Measurements from ENCODE around the gene CAMTA1.
A peak's percentile ranks its signal among the peaks of the same experiment; 100 is the strongest.
"Not testable (repeated sequence)": the region's sequence is repeated elsewhere in the genome, so short reads cannot be mapped to it uniquely, and the experiment has no call there.

The CAMTA1 gene

DNA sequence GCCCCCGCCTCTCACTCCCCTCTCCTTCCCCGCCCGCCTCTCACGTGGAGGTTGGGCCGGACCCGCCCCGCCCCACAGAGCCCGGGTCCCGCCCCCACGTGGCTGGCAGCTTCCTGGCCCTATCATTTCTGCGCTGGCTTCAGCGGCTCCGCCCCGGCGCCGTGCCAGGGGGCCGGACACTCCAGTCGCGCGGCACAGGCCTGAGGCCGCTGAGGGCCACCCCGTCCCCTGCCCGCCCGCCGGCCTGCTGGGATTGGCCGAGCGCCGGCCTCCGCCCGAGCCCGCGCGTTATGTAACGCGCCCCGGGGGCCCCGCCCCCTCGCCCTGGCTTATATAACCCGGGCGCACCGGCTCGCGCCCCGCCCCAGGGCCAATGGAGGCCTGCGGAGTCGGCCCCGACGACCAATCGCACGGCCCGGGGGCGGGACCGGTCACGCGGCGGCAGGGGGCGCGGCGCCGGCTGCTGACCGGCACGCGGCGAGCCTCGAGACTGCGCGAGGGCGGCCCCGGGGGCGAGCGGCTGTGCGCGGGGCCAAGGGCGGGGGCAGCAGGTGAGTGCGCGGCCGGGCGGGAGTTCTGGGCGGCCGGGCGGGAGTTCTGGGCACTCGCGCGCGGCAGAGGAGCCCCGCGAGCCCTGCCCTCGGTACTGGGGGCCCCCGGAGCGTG lies 998.7 kb downstream of the CAMTA1 start, which contains the start of gene PER3:
Gene PER3, plus strand, starts transcription at position 466 of the 666 bp plus-strand sequence. CDS start 587 bp downstream, outside the sequence.
- DNase-seq = peak; percentile 97

DNA sequence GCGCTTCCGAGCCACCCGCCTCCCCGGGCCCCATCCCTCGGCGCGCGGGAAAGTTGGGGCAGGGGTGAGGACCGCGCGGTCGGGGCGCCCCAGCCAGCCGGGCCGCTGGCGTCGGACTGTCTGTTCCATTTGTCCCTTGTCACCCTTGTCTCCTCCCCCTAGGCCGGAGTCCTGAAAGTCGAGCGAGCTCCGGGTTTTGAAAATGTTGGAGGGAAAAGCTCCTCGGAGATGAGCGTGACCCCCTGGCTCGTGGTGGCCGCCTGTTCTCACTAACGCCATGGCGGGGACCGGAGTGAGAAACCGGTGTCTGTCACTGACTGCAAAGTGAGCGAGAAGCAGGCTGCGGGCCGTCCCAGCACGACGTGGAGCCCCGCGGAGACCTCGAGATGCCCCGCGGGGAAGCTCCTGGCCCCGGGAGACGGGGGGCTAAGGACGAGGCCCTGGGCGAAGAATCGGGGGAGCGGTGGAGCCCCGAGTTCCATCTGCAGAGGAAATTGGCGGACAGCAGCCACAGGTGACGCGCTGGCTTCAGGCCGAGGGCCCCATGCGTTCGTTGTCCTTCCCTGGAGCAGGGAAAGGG lies 999.3 kb downstream of the CAMTA1 start:
- DNase-seq = no peak

DNA sequence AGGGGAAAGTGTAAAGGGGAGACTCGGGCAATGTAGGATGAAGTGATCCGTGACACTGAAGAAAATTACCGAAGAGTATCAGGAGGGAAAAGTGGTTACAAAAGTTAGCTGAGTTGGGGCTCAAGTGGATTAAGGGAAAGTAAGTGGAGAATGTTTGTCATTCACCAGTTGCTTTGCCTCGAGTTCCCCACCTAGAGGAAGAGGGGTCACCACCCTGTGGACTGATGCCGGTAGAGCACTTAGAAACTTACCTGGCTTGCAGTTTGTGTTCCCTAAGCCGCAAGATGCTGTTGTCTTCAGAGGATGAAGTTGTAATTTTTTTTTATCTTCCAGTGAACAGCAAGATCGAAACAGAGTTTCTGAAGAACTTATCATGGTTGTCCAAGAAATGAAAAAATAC lies 999.9 kb downstream of the CAMTA1 start:
- no peak for DNase-seq

DNA sequence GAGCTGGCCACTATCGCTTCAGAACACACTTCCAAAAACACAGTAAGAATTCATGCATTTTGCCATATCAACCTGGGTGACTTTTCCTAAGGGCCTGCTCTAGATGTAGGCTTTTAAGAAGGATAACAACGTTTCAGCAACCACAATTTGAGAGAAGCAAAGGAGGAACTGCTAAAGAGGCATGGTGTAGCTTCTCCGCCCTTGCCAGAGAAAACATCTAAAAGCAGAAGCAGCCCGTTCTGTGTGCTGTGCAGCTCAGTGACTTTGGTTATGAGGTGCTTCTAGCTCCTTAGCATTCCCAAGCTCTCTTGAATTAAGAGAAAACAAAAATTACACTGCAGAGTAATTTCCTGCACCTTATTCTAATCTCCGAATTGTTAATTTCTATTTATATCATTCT lies 1001.5 kb downstream of the CAMTA1 start:
- no peak for DNase-seq

DNA sequence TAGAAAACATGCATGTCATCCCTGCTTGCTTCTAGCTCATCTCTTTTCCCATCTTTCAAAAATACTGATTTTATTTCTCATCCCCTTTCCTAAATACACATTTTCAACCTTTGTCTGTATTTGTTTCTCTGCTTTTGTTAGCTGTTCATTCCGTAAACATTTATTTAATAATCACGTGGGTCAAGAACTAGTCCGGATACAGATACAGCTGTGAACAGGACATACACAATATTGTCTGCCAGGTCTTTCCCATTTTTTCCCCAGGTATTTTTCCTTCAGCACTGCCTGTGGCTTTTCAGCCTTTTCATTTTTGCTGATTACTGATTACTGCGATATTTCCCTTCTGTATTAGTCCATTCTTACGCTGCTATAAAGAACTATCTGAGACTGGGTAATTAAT lies 1004.6 kb downstream of the CAMTA1 start:
- DNase-seq = no peak

DNA sequence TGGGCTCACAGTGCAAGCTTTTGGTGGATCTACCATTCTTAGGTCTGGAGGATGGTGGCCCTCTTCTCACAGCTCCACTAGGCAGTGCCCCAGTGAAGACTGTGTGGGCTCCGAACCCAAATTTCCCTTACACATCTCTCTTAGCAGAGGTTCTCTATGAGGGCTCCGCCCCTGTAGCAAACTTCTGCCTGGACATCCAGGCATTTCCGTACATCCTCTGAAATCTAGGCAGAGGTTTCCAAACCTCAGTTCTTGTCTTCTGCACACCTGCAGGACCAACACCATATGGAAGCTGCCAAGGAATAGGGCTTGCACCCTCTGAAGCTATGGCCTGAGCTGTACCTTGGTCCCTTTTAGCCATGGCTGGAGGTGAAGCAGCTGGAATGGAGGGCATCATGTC lies 1005.8 kb downstream of the CAMTA1 start:
- not testable (repeated sequence) for DNase-seq

DNA sequence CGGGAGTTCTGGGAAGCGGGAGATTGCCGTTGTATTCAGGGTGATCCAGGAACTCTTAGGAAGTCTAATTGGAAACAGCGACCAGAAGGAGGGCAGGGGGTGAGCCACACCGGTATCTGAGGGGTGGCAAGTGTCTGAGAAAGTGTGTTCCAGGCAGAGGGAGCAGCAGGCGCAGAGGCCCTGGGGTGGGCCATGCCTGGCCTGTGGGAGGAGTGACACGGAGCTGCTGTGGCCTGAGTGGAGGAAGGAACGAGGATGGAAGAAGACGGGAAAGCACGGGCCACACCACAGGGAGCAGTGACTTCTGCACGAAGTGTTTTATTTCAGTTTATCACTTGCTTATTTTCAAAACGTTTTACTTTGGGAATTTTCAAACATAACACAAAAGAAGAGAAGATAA lies 1010.2 kb downstream of the CAMTA1 start:
- DNase-seq = no peak

DNA sequence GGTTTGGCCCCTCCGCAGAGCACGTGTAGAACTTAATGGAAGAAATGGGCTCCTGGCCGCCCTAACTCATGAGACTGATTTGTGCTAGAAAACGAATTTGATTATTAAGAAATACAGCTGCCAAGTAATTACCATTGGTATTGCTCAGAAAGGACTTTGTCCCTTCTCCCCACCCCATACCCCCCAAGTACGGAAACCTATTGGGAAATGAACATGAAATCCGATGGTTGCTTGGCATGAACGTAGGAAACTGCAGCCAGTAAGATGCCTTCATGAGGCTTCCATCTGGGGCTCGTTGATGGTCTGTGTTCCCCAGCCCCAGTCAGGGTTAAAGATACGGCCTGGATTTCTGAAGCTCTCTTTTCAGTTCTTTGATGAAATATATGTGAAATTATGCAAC lies 1020.2 kb downstream of the CAMTA1 start:
- DNase-seq = no peak

DNA sequence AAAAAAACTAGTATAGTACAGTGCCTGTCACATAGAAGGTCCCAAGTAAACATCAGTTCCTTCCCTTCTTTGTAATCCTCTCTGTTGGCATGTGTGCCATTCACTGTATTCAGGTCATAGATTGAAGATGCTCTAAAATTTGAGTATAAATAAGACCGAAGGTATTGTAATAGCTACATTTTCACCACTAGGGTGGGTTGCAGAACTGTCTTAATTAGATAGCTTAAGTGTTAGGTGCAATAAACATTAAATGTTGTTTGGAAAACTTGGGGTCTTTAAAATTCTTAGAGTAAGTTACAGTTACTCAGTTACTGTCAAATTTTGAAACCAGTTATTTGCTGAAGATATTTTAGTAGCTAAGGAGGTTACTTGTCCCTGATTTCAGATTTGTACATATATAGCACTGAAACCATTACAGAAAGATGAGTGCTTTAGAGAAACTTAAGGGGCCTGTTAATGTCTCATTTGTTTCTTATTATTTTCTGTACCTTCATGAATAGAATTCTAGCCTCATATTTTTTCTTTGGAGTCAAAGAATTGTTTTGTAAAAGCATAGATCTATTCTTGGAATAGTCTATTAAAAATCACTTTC lies 1023.1 kb downstream of the CAMTA1 start:
- no peak for DNase-seq

DNA sequence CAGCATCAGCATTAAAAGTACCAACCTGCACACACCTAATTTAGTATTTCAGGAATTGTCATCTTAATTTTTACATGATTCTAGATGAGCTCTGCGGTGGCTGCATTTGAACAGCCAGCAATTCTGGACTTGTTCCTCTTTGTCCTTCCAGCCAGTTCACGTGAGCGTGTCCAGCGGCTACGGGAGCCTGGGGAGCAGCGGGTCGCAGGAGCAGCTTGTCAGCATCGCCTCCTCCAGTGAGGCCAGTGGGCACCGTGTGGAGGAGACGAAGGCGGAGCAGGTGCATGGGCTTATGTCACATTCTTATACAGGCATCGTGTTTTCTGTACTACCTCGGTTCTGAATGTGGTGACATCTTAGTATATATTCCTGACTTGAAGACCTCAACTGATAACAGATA lies 1024.5 kb downstream of the CAMTA1 start:
- DNase-seq = no peak

DNA sequence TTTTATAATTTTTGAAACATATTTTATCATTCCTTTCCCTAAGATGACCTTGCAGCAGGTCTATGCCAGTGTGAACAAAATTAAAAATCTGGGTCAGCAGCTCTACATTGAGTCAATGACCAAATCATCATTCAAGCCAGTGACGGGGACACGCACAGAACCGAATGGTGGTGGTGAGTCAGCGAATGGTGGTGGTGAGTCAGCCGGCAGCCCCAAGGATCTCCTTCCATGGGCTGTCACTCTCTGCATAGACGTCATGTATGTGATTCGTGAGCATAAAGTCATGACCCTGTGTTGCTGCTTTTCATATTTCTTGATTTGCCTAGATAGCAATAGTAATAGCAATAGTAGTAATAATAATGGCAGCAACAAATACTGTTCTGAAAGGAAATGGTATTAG lies 1025.1 kb downstream of the CAMTA1 start:
- DNase-seq = no peak

DNA sequence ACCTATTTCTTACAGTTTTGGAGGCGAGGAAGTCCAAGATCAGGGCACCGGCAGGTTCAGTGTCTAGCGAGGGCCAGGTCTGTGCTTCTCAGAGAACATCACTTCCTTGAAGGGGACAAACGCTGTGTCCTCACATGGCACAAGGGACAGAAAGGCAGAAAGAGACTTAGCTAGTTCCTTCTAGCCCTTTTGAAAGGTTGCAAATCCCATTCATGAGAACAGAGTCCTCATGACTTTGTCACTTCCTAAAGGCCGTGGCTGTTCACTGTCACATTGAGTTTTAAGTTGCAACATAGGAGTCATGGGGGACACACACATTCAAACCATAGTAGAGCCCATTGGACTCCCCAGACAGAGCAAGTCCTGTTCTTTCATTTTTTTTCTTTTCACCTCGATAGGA lies 1026.2 kb downstream of the CAMTA1 start:
- no peak for DNase-seq

DNA sequence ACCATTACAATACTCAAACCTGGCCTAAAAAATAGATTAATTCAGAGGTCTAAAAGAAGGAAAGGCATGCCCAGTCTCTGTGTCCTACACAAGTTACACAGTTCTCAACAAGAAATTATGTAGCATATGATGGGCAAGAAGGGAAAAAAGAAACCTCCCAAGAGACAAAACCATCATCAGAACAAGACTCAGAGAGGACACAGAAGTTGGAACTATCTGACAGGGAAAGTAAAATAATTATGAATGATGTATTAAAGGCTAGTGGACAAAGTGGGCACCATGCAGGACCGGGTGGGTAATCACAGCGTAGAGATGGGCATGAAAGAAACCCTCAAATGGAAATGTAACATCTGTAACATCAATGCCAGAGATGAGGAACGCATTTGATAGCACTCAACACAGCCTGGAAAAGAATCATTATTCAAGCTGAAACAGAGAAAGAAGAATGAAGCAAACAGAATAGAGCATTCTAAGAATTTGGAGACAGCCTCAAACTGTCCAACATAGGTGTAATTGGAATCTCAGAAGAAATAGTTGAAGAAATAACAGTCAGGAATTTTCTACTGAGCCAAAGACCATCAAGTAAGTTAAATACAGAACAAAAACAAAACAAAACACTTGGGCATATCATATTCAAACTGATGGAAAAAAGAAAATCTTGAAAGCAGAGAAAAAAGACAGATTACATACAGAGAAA lies 1028.6 kb downstream of the CAMTA1 start:
- no peak for DNase-seq

All from activated CD8-positive, alpha-beta memory T cell treated with anti-CD3 and anti-CD28 coated beads for 24 hours (primary cell).